ENCODE measurements around the gene DNAJC1. TPM values are rescaled to one million over a fixed set of nuclear protein-coding genes. Genes with fewer than 3 reads are reported as not detected.
"Not testable (repeated sequence)": the region's sequence is repeated elsewhere in the genome, so short reads cannot be mapped to it uniquely, and the experiment has no call there.

The DNAJC1 gene
- total RNA-seq, 1 donor from 2014 or later, result 12.0 TPM

DNA sequence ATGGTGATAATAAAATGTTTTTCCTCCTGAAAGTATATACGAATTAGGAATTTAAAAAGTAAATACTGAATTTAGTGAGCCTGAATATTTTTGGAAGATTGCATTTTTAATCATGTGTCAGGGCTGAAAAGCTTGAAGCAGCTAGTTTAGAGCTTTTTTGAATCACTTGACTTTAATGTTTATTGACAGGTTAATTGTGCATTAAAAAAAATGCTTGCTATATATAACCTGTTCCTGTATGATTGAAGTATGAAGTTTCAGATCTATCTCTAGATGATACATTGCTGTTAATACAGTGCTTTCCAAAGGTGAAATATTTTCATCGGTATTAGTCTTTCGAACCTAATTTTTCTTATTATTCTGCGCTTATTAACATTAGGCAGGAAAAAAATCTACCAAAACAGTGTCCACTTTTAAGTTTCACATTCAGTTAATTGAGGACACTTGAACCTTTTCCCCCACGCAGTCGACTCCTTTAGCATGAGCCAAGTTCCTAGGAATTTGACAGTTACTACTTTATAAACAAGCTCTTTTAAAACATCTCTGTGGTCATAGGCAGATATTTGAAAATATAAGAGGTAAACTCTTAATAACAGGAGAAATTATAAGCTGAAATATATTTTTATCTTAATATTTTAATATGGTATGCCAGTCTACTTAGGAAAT, 282.4 kb downstream of the DNAJC1 start:
- DNase-seq, result no peak
- intact Hi-C loops (cut with micrococcal nuclease), result loop anchor here (10.0 kb wide), 1 partner anchor 46 kb away; no protein-coding TSS in a partner anchor
- Histone ChIP-seq H3K27me3 (ENCODE audit: low read depth) (no peaks in the 10 kb centered on the region), H3K9me3 (replicated peaks) (no peaks in the 10 kb centered on the region), H3K36me3 (no peaks in the 10 kb centered on the region), H3K4me1 (peaks cover 20% of the 10 kb centered on the region), H3K27ac (replicated peaks) (no peak overlapping the region), H3K4me3 (no peak overlapping the region)
- TF ChIP-seq, protein P1, sequence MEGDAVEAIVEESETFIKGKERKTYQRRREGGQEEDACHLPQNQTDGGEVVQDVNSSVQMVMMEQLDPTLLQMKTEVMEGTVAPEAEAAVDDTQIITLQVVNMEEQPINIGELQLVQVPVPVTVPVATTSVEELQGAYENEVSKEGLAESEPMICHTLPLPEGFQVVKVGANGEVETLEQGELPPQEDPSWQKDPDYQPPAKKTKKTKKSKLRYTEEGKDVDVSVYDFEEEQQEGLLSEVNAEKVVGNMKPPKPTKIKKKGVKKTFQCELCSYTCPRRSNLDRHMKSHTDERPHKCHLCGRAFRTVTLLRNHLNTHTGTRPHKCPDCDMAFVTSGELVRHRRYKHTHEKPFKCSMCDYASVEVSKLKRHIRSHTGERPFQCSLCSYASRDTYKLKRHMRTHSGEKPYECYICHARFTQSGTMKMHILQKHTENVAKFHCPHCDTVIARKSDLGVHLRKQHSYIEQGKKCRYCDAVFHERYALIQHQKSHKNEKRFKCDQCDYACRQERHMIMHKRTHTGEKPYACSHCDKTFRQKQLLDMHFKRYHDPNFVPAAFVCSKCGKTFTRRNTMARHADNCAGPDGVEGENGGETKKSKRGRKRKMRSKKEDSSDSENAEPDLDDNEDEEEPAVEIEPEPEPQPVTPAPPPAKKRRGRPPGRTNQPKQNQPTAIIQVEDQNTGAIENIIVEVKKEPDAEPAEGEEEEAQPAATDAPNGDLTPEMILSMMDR (IDR thresholded peaks at IDR 0.05; ENCODE audit: borderline replicate concordance), result no peak

DNA sequence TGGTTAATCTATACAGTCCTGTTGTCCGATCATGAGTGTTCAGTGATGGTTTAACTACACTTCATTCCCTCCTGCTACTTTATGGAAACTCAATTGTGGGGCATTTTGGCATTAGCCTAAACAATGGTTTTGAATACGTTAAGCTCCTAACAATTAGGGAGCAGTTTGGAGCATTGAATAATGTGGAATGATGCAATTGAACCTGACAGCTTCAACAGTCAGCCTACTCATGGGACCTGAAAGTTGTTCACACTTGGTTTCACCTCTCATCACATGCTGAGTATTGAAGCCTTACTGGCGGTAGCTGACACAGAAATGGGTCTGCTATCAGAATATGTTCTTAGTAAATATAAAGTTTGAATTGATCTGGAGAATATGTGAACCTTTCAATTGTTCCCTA, 283.4 kb downstream of the DNAJC1 start:
- Histone ChIP-seq H3K27me3 (ENCODE audit: low read depth) (no peaks in the 10 kb centered on the region), H3K4me1 (peaks cover 28% of the 10 kb centered on the region), H3K4me3 (no peak overlapping the region), H3K36me3 (peaks cover 3% of the 10 kb centered on the region), H3K27ac (replicated peaks) (no peak overlapping the region), H3K9me3 (replicated peaks) (no peaks in the 10 kb centered on the region)
- intact Hi-C loops (cut with micrococcal nuclease), result loop anchor here (10.0 kb wide), 1 partner anchor 45 kb away; no protein-coding TSS in a partner anchor
- no peak for DNase-seq
- TF ChIP-seq, protein P1 (IDR thresholded peaks at IDR 0.05; ENCODE audit: borderline replicate concordance), result no peak

DNA sequence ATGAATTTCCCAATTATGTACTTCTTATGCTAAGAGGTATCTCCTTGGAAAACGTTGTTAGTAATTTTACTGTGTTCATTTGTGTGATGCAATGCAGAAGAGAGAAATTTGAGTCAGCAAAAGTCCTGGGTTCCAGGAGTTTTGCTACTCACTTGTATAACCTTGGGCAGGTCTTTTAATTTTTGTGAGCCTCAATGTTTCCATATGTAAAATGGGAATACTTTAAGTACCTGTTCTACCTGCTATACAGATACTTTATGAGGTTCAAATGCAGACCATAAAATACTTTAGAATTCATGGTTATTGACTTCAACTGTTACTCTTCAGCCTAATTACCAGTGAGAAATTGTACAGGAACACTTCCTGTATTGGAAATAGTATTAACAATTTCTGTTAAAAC, 284.0 kb downstream of the DNAJC1 start:
- TF ChIP-seq, protein P1 (IDR thresholded peaks at IDR 0.05; ENCODE audit: borderline replicate concordance), result no peak
- H3K36me3 ChIP-seq, result peaks cover 9% of the 10 kb centered on the region
- no peak for DNase-seq
- H3K27me3 ChIP-seq (ENCODE audit: low read depth), result no peaks in the 10 kb centered on the region
- H3K27ac ChIP-seq (replicated peaks), result no peak overlapping the region
- no peaks in the 10 kb centered on the region for H3K9me3 ChIP-seq (replicated peaks)
- no peak overlapping the region for H3K4me3 ChIP-seq
- intact Hi-C loops (cut with micrococcal nuclease), result no loop called here
- H3K4me1 ChIP-seq, result peaks cover 24% of the 10 kb centered on the region

DNA sequence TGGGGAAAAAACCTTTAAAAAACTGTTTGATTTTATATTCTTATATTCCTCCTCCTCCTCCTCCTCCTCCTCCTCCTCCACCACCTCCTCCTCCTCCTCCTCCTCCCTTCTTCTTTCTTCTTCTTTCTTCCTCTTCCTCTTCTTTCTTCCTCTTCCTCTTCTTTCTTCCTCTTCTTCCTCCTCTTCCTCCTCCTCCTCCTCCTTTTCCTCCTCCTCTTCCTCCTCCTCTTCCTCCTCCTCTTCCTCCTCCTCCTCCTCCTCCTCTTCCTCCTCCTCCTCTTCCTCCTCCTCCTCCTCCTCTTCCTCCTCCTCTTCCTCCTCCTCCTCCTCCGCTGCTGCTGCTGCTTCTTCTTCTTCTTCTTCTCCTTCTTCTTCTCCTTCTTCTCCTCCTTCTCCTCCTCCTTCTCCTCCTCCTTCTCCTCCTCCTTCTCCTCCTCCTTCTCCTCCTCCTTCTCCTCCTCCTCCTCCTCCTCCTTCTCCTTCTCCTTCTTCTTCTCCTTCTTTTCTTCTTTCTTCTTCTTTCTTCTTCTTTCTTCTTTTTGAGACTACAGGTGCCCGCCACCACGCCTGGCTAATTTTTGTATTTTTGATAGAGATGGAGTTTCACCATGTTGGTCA, 286.0 kb downstream of the DNAJC1 start:
- H3K36me3 ChIP-seq, result peaks cover 23% of the 10 kb centered on the region
- intact Hi-C loops (cut with micrococcal nuclease); DNase-seq; H3K27ac ChIP-seq (replicated peaks); H3K9me3 ChIP-seq (replicated peaks); H3K27me3 ChIP-seq (ENCODE audit: low read depth); H3K4me3 ChIP-seq: not testable (repeated sequence)
- peaks cover 13% of the 10 kb centered on the region for H3K4me1 ChIP-seq

DNA sequence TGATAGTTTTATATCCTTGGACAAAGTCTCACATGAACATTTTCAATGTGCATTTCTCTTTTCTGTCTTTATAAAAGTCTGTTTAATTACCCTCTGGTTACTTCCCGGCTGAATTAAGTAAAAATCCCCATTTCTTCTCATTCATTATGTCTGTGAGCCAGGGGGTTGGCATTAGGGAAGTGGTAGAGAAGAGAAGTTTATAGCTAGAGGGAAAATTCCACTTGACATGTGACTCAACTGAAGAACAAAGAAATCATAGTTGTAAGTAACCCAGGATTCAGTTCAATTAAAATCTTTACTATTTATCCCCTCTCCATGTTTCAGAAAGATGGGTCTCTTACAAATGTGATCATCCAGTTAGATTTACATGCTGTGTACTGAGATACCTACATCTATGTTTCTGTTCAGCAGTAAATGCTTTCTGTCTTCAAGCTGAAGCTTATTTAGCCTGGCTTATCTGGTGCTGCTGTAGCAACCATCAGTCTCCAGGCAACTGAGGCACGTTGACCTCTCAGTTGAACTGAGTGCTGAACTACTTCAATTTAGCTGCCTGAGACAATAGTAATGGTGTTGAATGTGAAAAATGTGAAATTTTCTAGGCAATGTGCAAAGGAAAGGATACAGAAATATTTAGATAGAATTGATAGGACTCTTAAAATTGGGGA, 287.9 kb downstream of the DNAJC1 start:
- H3K27ac ChIP-seq (replicated peaks), result no peak overlapping the region
- TF ChIP-seq, protein P1 (IDR thresholded peaks at IDR 0.05; ENCODE audit: borderline replicate concordance), result no peak
- no peaks in the 10 kb centered on the region for H3K27me3 ChIP-seq (ENCODE audit: low read depth)
- H3K4me1 ChIP-seq, result peaks cover 13% of the 10 kb centered on the region
- H3K9me3 ChIP-seq (replicated peaks), result no peaks in the 10 kb centered on the region
- H3K36me3 ChIP-seq, result peaks cover 23% of the 10 kb centered on the region
- intact Hi-C loops (cut with micrococcal nuclease), result no loop called here
- DNase-seq, result no peak
- H3K4me3 ChIP-seq, result no peak overlapping the region

DNA sequence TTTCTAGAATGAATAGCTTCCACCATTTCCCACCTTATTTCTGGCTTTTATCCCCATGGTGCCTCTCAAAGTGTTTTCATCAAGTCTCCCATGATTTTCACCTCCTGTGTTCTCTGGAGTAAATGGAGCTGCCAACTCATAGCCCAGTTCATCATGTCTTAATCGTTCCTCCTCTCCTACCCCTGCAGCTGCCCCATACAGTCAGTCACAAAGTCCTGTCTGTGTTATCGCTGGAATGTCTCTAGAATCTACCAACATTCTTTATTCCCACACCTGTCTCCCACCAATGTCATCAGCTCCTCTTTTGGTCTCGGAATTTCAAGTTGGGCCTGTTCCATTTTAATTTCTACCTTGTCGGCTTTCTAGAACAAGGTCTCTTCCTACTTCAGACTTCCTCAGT, 290.6 kb downstream of the DNAJC1 start:
- Histone ChIP-seq H3K36me3 (peaks cover 23% of the 10 kb centered on the region), H3K9me3 (replicated peaks) (no peaks in the 10 kb centered on the region), H3K4me3 (no peak overlapping the region), H3K27ac (replicated peaks) (no peak overlapping the region), H3K4me1 (peaks cover 20% of the 10 kb centered on the region), H3K27me3 (ENCODE audit: low read depth) (no peaks in the 10 kb centered on the region)
- intact Hi-C loops (cut with micrococcal nuclease), result no loop called here
- DNase-seq, result no peak
- TF ChIP-seq, protein P1 (IDR thresholded peaks at IDR 0.05; ENCODE audit: borderline replicate concordance), result no peak
